ENCODE results near the gene NFE2L2. TPM values are rescaled to one million over a fixed set of nuclear protein-coding genes. Genes with fewer than 3 reads are reported as not detected.

NFE2L2 gene
- total and polyA plus RNA-seq, 9 of the 15 experiments (the other 6 are each of a cell fraction or from before 2014, with no cell fraction given) = 29.3 to 120 (median 59.3) TPM

DNA sequence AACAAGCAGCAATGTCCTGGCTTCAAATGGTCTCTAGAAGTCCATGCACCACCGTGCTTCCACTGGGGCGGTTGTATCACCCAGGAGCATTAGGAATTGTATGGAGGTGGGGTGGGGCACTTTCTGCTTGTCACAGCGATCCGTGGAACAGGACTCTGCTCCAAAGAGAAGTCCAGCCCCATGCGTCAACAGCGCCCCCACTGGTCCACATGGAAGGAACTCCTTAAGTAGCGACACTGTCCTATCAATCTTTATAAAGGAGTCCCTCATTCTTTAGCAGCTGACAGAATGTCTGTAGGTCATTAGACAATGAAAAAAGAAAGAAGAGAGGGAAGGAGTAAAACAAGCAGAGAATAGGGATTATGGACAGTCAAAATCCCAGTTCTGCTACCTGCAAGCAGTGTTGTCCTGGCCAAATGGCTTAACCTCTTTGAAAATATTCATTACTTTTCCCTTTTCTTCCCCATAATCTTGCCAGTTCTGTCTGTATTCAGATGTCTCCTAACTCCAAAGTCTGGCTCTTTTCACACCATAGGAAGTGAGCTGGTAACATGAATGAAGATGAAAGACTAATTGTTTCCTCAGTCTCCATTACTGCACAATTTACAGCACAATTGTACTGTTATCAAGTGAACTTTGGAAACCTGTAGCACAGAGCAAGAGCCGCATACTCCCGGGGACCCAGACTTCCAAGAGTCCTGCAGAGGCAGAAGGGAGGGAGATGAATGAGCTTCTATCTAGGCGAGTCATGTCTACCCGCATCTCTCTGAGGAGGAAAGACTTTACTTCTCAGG is 9.9 kb downstream of the NFE2L2 start (continued):
- TF ChIP-seq, protein P1, sequence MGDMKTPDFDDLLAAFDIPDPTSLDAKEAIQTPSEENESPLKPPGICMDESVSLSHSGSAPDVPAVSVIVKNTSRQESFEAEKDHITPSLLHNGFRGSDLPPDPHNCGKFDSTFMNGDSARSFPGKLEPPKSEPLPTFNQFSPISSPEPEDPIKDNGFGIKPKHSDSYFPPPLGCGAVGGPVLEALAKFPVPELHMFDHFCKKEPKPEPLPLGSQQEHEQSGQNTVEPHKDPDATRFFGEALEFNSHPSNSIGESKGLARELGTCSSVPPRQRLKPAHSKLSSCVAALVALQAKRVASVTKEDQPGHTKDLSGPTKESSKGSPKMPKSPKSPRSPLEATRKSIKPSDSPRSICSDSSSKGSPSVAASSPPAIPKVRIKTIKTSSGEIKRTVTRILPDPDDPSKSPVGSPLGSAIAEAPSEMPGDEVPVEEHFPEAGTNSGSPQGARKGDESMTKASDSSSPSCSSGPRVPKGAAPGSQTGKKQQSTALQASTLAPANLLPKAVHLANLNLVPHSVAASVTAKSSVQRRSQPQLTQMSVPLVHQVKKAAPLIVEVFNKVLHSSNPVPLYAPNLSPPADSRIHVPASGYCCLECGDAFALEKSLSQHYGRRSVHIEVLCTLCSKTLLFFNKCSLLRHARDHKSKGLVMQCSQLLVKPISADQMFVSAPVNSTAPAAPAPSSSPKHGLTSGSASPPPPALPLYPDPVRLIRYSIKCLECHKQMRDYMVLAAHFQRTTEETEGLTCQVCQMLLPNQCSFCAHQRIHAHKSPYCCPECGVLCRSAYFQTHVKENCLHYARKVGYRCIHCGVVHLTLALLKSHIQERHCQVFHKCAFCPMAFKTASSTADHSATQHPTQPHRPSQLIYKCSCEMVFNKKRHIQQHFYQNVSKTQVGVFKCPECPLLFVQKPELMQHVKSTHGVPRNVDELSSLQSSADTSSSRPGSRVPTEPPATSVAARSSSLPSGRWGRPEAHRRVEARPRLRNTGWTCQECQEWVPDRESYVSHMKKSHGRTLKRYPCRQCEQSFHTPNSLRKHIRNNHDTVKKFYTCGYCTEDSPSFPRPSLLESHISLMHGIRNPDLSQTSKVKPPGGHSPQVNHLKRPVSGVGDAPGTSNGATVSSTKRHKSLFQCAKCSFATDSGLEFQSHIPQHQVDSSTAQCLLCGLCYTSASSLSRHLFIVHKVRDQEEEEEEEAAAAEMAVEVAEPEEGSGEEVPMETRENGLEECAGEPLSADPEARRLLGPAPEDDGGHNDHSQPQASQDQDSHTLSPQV (IDR thresholded peaks at IDR 0.05) = no peak
- TF ChIP-seq ZNF175 (CRISPR knock-in tag; IDR thresholded peaks at IDR 0.05; ENCODE audit: low read depth) = peak; percentile 46; the same call in 1 of the 2 replicates
- no peak for TF ChIP-seq ZBTB8A (IDR thresholded peaks at IDR 0.05; ENCODE audit: partially characterized antibody)
- TF ChIP-seq U2AF2 (optimal IDR thresholded peaks at IDR 0.05; ENCODE audit: low read depth, low read length) = no peak
- no peak for TF ChIP-seq COPS2 (conservative IDR thresholded peaks at IDR 0.05)
- TF ChIP-seq, protein P2, sequence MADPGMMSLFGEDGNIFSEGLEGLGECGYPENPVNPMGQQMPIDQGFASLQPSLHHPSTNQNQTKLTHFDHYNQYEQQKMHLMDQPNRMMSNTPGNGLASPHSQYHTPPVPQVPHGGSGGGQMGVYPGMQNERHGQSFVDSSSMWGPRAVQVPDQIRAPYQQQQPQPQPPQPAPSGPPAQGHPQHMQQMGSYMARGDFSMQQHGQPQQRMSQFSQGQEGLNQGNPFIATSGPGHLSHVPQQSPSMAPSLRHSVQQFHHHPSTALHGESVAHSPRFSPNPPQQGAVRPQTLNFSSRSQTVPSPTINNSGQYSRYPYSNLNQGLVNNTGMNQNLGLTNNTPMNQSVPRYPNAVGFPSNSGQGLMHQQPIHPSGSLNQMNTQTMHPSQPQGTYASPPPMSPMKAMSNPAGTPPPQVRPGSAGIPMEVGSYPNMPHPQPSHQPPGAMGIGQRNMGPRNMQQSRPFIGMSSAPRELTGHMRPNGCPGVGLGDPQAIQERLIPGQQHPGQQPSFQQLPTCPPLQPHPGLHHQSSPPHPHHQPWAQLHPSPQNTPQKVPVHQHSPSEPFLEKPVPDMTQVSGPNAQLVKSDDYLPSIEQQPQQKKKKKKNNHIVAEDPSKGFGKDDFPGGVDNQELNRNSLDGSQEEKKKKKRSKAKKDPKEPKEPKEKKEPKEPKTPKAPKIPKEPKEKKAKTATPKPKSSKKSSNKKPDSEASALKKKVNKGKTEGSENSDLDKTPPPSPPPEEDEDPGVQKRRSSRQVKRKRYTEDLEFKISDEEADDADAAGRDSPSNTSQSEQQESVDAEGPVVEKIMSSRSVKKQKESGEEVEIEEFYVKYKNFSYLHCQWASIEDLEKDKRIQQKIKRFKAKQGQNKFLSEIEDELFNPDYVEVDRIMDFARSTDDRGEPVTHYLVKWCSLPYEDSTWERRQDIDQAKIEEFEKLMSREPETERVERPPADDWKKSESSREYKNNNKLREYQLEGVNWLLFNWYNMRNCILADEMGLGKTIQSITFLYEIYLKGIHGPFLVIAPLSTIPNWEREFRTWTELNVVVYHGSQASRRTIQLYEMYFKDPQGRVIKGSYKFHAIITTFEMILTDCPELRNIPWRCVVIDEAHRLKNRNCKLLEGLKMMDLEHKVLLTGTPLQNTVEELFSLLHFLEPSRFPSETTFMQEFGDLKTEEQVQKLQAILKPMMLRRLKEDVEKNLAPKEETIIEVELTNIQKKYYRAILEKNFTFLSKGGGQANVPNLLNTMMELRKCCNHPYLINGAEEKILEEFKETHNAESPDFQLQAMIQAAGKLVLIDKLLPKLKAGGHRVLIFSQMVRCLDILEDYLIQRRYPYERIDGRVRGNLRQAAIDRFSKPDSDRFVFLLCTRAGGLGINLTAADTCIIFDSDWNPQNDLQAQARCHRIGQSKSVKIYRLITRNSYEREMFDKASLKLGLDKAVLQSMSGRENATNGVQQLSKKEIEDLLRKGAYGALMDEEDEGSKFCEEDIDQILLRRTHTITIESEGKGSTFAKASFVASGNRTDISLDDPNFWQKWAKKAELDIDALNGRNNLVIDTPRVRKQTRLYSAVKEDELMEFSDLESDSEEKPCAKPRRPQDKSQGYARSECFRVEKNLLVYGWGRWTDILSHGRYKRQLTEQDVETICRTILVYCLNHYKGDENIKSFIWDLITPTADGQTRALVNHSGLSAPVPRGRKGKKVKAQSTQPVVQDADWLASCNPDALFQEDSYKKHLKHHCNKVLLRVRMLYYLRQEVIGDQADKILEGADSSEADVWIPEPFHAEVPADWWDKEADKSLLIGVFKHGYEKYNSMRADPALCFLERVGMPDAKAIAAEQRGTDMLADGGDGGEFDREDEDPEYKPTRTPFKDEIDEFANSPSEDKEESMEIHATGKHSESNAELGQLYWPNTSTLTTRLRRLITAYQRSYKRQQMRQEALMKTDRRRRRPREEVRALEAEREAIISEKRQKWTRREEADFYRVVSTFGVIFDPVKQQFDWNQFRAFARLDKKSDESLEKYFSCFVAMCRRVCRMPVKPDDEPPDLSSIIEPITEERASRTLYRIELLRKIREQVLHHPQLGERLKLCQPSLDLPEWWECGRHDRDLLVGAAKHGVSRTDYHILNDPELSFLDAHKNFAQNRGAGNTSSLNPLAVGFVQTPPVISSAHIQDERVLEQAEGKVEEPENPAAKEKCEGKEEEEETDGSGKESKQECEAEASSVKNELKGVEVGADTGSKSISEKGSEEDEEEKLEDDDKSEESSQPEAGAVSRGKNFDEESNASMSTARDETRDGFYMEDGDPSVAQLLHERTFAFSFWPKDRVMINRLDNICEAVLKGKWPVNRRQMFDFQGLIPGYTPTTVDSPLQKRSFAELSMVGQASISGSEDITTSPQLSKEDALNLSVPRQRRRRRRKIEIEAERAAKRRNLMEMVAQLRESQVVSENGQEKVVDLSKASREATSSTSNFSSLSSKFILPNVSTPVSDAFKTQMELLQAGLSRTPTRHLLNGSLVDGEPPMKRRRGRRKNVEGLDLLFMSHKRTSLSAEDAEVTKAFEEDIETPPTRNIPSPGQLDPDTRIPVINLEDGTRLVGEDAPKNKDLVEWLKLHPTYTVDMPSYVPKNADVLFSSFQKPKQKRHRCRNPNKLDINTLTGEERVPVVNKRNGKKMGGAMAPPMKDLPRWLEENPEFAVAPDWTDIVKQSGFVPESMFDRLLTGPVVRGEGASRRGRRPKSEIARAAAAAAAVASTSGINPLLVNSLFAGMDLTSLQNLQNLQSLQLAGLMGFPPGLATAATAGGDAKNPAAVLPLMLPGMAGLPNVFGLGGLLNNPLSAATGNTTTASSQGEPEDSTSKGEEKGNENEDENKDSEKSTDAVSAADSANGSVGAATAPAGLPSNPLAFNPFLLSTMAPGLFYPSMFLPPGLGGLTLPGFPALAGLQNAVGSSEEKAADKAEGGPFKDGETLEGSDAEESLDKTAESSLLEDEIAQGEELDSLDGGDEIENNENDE (IDR thresholded peaks at IDR 0.05; ENCODE audit: low read depth, low read length) = no peak
- TF ChIP-seq CXXC5 (CRISPR knock-in tag; IDR thresholded peaks at IDR 0.05) = peak; percentile 55
- TF ChIP-seq DACH1 (IDR thresholded peaks at IDR 0.05; ENCODE audit: partially characterized antibody) = peak; percentile 60
- TF ChIP-seq, protein P3, sequence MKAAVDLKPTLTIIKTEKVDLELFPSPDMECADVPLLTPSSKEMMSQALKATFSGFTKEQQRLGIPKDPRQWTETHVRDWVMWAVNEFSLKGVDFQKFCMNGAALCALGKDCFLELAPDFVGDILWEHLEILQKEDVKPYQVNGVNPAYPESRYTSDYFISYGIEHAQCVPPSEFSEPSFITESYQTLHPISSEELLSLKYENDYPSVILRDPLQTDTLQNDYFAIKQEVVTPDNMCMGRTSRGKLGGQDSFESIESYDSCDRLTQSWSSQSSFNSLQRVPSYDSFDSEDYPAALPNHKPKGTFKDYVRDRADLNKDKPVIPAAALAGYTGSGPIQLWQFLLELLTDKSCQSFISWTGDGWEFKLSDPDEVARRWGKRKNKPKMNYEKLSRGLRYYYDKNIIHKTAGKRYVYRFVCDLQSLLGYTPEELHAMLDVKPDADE (conservative IDR thresholded peaks at IDR 0.05; ENCODE audit: control insufficient read depth, low read depth, low read length) = no peak
- no peak for TF ChIP-seq SREBF2 (CRISPR knock-in tag; IDR thresholded peaks at IDR 0.05)

All from K562 (cell line).